H9 (cell line): ENCODE measurements around the gene ZDHHC13. TPM values are rescaled to one million over a fixed set of nuclear protein-coding genes. Genes with fewer than 3 reads are reported as not detected.

Source experiments
- DNase-seq: peaks from one replicate; pipeline ENCODE4 v3.0.0-alpha.2; 2017
- H2AFZ ChIP-seq: one replicate; pipeline ENCODE4 v1.6.1; 2013; ENCODE audit warnings: mild to moderate bottlenecking, low read length, control low read depth, moderate library complexity
- H2AK5ac ChIP-seq: 2 replicates; pipeline ENCODE4 v1.6.1; 2013; ENCODE audit warnings: low read length, control low read depth, mixed read lengths; ENCODE audit not compliant: insufficient read length
- H2BK120ac ChIP-seq: one replicate; pipeline ENCODE4 v1.6.1; 2013; ENCODE audit warnings: low read depth, mild to moderate bottlenecking, low read length, control low read depth, inconsistent platforms; ENCODE audit not compliant: poor library complexity, severe bottlenecking
- H2BK12ac ChIP-seq: 2 replicates; pipeline ENCODE4 v1.6.1; 2013; ENCODE audit warnings: low read length, control low read depth, mixed read lengths, low read depth; ENCODE audit not compliant: insufficient read length
- H2BK15ac ChIP-seq: 2 replicates; pipeline ENCODE4 v1.6.1; 2013; ENCODE audit warnings: low read depth, low read length, control low read depth
- H2BK20ac ChIP-seq: one replicate; pipeline ENCODE4 v1.6.1; 2013; ENCODE audit warnings: low read depth, mild to moderate bottlenecking, low read length, control low read depth, inconsistent platforms; ENCODE audit not compliant: poor library complexity, severe bottlenecking
- H2BK5ac ChIP-seq: 2 replicates; pipeline ENCODE4 v1.6.1; 2013; ENCODE audit warnings: low read length, control low read depth, mixed read lengths; ENCODE audit not compliant: insufficient read length
- H3K14ac ChIP-seq: 2 replicates; pipeline ENCODE4 v1.6.1; 2013; ENCODE audit warnings: low read length, control low read depth; ENCODE audit not compliant: insufficient read depth
- H3K18ac ChIP-seq: 2 replicates; pipeline ENCODE4 v1.6.1; 2013; ENCODE audit warnings: low read depth, mild to moderate bottlenecking, mixed read lengths, low read length, control low read depth; ENCODE audit not compliant: insufficient read length
- H3K23ac ChIP-seq: 2 replicates; pipeline ENCODE4 v1.6.1; 2013; ENCODE audit warnings: low read length, control low read depth, mixed read lengths, low read depth; ENCODE audit not compliant: insufficient read length
- H3K23me2 ChIP-seq: 2 replicates; pipeline ENCODE4 v1.6.1; 2013; ENCODE audit warnings: low read depth, mild to moderate bottlenecking, mixed read lengths, low read length, control low read depth; ENCODE audit not compliant: insufficient read length, poor library complexity, severe bottlenecking
- H3K27ac ChIP-seq: 2 replicates; pipeline ENCODE4 v1.5.1; 2013; ENCODE audit warnings: low read length, control low read depth, mixed read lengths, low read depth; ENCODE audit not compliant: insufficient read length
- H3K27me3 ChIP-seq: 2 replicates; pipeline ENCODE4 v1.6.1; 2013; ENCODE audit warnings: low read length, control low read depth, inconsistent platforms; ENCODE audit not compliant: insufficient read depth
- H3K4ac ChIP-seq: 2 replicates; pipeline ENCODE4 v1.6.1; 2013; ENCODE audit warnings: low read depth, mild to moderate bottlenecking, control low read depth, inconsistent platforms, low read length, moderate library complexity
- H3K4me1 ChIP-seq: 2 replicates; pipeline ENCODE4 v1.6.1; 2013; ENCODE audit warnings: low read length, control low read depth, inconsistent platforms; ENCODE audit not compliant: insufficient read depth
- H3K4me2 ChIP-seq: 2 replicates; pipeline ENCODE4 v1.6.1; 2013; ENCODE audit warnings: low read length, control low read depth, mixed read lengths; ENCODE audit not compliant: insufficient read length, insufficient read depth
- H3K56ac ChIP-seq: 2 replicates; pipeline ENCODE4 v1.6.1; 2013; ENCODE audit warnings: low read depth, mild to moderate bottlenecking, mixed read lengths, low read length, control low read depth; ENCODE audit not compliant: insufficient read length
- H3K79me1 ChIP-seq: 2 replicates; pipeline ENCODE4 v1.6.1; 2013; ENCODE audit warnings: low read depth, mild to moderate bottlenecking, moderate library complexity, low read length, control low read depth, inconsistent platforms; ENCODE audit not compliant: insufficient read depth, poor library complexity, severe bottlenecking
- H3K79me2 ChIP-seq: 2 replicates; pipeline ENCODE4 v1.6.1; 2013; ENCODE audit warnings: low read length, control low read depth, inconsistent platforms; ENCODE audit not compliant: insufficient read depth
- H3K9ac ChIP-seq: 2 replicates; pipeline ENCODE4 v1.6.1; 2013; ENCODE audit warnings: low read length, control low read depth, mixed read lengths; ENCODE audit not compliant: insufficient read length; ENCODE audit errors: extremely low read depth
- H3K9me3 ChIP-seq: one replicate; pipeline ENCODE4 v1.6.1; 2013; ENCODE audit warnings: low read depth, low read length, inconsistent platforms; ENCODE audit not compliant: control insufficient read depth
- H3T11ph ChIP-seq: one replicate; pipeline ENCODE4 v1.6.1; 2013; ENCODE audit warnings: mild to moderate bottlenecking, low read length, control low read depth, inconsistent platforms
- H4K20me1 ChIP-seq: one replicate; pipeline ENCODE4 v1.6.1; 2013; ENCODE audit not compliant: control insufficient read depth, insufficient read length, insufficient read depth
- H4K5ac ChIP-seq: 2 replicates; pipeline ENCODE4 v1.6.1; 2013; ENCODE audit warnings: low read depth, mild to moderate bottlenecking, mixed read lengths, low read length, control low read depth; ENCODE audit not compliant: insufficient read length
- H4K8ac ChIP-seq: replicated peaks from 2 replicates; pipeline ENCODE4 v1.6.1; 2013; ENCODE audit warnings: low read length, control low read depth, mixed read lengths, low read depth; ENCODE audit not compliant: insufficient read length
- H4K91ac ChIP-seq: 2 replicates; pipeline ENCODE4 v1.6.1; 2013; ENCODE audit warnings: low read depth, mild to moderate bottlenecking, moderate library complexity, mixed read lengths, low read length, control low read depth; ENCODE audit not compliant: insufficient read length
- H3K27ac Mint-ChIP-seq, 3 experiments: 2 replicates in 2 of 3; 3 replicates in 1 of 3; pipeline ENCODE4 v1.8.0; 2020 to 2021; ENCODE audit warnings: mixed read lengths in 3 of 3, mild to moderate bottlenecking in 1 of 3, moderate library complexity in 1 of 3
- H3K27me3 Mint-ChIP-seq: 2 replicates; pipeline ENCODE4 v1.8.0; 2021; ENCODE audit warnings: low read depth, mild to moderate bottlenecking, moderate library complexity, mixed read lengths
- H3K36me3 Mint-ChIP-seq, 3 experiments: 2 replicates in 2 of 3; 3 replicates in 1 of 3; pipeline ENCODE4 v1.8.0; 2020 to 2021; ENCODE audit warnings: low read depth in 3 of 3, mixed read lengths in 3 of 3; ENCODE audit not compliant: insufficient read depth in 1 of 3
- H3K4me1 Mint-ChIP-seq, 2 experiments: 2 replicates each; pipeline ENCODE4 v1.8.0; 2020; ENCODE audit warnings: mixed read lengths in 2 of 2
- H3K4me3 Mint-ChIP-seq, 2 experiments: 2 replicates in 1 of 2; 3 replicates in 1 of 2; pipeline ENCODE4 v1.8.0; 2020 to 2021; ENCODE audit warnings: mild to moderate bottlenecking in 2 of 2, mixed read lengths in 2 of 2, moderate library complexity in 1 of 2
- H3K9me3 Mint-ChIP-seq, 2 experiments: 2 replicates in 1 of 2; 3 replicates in 1 of 2; pipeline ENCODE4 v1.8.0; 2020; ENCODE audit warnings: mild to moderate bottlenecking in 2 of 2, mixed read lengths in 2 of 2, moderate library complexity in 1 of 2
- CTCF ChIP-seq: fragments of 200-600 bp; sonication (generic); conservative IDR thresholded peaks from 3 replicates; pipeline ENCODE4 v1.8.0; 2021; ENCODE audit warnings: antibody characterized with exemption, mild to moderate bottlenecking
- WGBS: extraction: QIAGEN DNeasy Blood & Tissue Kit; methylation state at CpG from one replicate; pipeline ENCODE4 v1.1.7; 2013; ENCODE audit warnings: missing lambda C conversion rate, low lambda C conversion rate, mixed read lengths; ENCODE audit not compliant: insufficient read length; ENCODE audit errors: extremely low coverage; 5-methylcytosine and 5-hydroxymethylcytosine counted together
- total RNA-seq: library from RNA; stranded (reverse); gene quantifications from 2 replicates; pipeline ENCODE4 v1.2.1, GENCODE V29; 2021

ZDHHC13 gene
- total RNA-seq, 1 experiment from 2014 or later = 20.9 TPM

DNA sequence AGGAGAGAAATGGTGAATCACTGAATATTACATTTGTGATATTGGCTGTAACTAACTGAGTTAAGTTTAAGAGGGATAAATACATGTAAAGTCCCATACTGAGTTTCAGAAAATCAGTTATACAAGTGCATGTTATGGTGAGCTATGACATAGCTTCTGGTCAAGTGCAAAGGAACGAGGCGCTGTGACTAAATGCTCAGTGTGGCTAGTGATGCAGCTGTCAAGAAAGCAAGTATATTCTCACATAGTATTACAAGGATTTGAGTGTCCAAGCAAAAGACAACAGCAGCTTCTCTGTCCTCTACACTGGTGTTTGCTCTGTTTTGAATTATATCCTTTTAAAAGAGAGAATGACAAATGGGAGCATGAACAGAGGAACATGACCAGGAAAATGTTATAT lies 44.7 kb downstream of the ZDHHC13 start:
- WGBS = no CpG with 5 or more reads among the region's 2 CpGs
- Mint-ChIP-seq H3K4me3 (no peak overlapping the region), H3K27me3 (no peaks in the 10 kb centered on the region), H3K27ac (no peak overlapping the region), H3K36me3 (peaks cover 9 to 39% (median 28%) of the 10 kb centered on the region in 3 experiments; a peak in 5 of 7 replicates), H3K9me3 (no peaks in the 10 kb centered on the region), H3K4me1 (no peaks in the 10 kb centered on the region)
- Histone ChIP-seq H2BK5ac (no peak overlapping the region), H2BK20ac (no peak overlapping the region), H3K4ac (no peak overlapping the region), H2AK5ac (no peak overlapping the region), H4K8ac (no peak overlapping the region), H3K4me2 (no peak overlapping the region), H3K23ac (no peak overlapping the region), H3K14ac (no peak overlapping the region), H4K20me1 (no peaks in the 10 kb centered on the region), H3K79me2 (no peaks in the 10 kb centered on the region), H3K18ac (no peak overlapping the region), H2BK12ac (no peak overlapping the region), H3T11ph (no peak overlapping the region), H3K79me1 (no peaks in the 10 kb centered on the region), H3K4me1 (no peaks in the 10 kb centered on the region), H3K27me3 (no peaks in the 10 kb centered on the region), H3K56ac (no peak overlapping the region), H2AFZ (no peak overlapping the region), H4K5ac (no peak overlapping the region), H3K9ac (no peak overlapping the region), H2BK15ac (no peak overlapping the region), H2BK120ac (no peak overlapping the region), H3K27ac (no peak overlapping the region), H3K9me3 (no peaks in the 10 kb centered on the region), H4K91ac (no peak overlapping the region), H3K23me2 (no peaks in the 10 kb centered on the region)
- DNase-seq = no peak
- TF ChIP-seq CTCF = no peak
